ENCODE measurements around the gene AXL.

Gene AXL

DNA sequence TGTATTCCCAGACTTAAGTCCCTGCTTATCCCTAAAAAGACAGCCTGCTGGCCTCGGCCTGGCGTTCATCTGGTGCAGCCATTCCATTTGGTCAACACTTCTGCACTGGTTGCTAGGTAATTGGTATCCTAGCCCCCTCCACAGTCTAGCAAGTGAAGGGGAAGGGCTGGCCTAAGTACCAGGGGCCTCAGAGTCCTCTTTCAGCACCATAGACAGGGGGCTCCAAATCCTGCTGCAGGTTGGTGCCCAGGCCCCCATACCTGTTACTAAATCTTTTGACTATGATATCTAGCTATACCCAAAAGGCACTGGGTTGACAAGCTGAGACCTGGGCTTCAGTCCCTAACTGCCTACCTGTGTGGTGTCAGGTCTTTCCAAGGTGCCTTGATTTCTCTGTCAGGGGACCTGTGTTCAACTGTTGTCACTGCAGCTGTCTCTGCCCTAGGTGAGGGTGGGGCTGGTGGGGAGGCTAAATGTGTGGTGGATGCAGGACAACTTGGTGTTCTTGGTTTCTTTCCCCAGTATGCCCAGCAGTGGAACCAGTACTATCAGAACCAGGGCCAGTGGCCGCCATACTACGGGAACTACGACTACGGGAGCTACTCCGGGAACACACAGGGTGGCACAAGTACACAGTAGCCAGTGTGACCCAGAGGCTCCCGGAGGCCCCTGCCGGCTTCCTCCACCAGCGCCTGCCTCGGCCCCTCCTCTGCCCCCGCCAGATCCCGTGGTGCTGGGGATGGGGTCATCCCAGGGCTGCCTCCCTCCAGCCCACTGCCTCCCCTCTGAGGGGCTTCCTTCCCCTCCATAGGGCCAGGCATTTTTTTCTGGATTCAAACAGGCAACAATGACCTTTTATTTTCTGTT lies 87.1 kb downstream of the AXL start:
- DNase-seq (ENCODE audit: low read depth) = no peak
- no peak overlapping the region for H3K4me3 ChIP-seq (ENCODE audit: low read depth, low read length)
- TF ChIP-seq, protein P1, sequence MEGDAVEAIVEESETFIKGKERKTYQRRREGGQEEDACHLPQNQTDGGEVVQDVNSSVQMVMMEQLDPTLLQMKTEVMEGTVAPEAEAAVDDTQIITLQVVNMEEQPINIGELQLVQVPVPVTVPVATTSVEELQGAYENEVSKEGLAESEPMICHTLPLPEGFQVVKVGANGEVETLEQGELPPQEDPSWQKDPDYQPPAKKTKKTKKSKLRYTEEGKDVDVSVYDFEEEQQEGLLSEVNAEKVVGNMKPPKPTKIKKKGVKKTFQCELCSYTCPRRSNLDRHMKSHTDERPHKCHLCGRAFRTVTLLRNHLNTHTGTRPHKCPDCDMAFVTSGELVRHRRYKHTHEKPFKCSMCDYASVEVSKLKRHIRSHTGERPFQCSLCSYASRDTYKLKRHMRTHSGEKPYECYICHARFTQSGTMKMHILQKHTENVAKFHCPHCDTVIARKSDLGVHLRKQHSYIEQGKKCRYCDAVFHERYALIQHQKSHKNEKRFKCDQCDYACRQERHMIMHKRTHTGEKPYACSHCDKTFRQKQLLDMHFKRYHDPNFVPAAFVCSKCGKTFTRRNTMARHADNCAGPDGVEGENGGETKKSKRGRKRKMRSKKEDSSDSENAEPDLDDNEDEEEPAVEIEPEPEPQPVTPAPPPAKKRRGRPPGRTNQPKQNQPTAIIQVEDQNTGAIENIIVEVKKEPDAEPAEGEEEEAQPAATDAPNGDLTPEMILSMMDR (IDR thresholded peaks at IDR 0.05; ENCODE audit: insufficient read depth, low read depth, low read length, missing control alignments) = no peak

DNA sequence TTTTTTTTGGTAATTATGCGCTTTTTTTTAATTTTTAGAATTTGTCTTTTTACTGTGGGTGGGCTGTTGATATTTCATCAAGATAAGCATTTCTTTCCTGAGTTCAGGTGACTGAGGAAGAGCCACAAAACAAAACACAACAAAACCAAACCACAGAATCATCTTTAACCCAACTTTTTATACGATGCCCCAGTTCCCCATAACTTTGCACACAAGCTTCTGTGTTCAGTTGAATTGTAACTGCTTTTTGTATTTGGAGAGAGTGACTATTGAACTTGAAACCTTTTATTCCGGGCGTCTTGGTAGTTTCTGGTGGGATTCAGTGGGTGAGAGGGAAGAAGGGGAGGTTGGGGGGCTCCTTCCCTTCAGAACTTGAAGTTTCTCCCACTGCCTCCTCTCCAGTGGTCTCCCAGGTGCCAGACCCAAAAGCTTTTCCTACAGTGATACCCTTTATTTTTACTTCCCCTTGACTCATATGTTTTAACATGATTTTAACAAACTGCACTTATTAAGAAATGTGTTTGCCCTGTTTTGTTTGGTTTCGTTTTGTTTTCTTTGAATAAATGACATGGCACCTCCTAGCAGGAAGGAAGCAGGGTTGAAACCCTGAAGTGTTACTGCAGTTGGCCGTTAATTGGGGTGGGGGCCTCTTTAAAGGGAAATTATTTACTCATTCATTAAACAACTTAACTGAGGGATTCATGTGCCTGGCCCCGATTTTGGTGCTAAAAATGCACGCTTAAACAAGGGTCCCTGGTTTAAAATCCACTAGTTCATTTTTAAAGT lies 88.3 kb downstream of the AXL start:
- no peak overlapping the region for H3K4me3 ChIP-seq (ENCODE audit: low read depth, low read length)
- DNase-seq (ENCODE audit: low read depth) = no peak
- TF ChIP-seq, protein P1 (IDR thresholded peaks at IDR 0.05; ENCODE audit: insufficient read depth, low read depth, low read length, missing control alignments) = no peak

DNA sequence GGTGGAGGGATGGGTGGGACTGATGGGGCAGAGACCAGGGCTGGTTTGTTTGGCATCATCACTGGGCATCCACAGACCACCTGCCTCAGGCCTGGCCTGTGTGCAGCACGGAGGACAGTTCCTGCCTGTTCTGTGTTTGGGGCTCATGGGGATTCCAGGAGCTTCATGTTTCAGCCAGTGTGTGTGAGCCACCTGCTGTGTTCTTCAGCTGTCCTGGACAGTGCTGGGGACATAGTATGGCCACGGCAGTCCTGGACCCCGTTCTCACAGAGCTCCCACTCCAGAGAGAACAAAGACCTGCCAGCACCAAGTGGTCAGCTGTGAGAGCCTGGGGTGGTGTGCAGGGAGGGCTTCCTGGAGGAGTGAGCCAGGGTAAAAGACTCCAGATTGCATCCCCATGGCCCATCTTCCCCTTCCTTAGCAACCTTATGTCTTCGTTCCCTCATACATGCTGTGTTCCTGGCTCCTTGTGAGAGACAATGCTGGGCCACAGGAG lies 89.0 kb downstream of the AXL start:
- no peak overlapping the region for H3K4me3 ChIP-seq (ENCODE audit: low read depth, low read length)
- DNase-seq (ENCODE audit: low read depth) = no peak

DNA sequence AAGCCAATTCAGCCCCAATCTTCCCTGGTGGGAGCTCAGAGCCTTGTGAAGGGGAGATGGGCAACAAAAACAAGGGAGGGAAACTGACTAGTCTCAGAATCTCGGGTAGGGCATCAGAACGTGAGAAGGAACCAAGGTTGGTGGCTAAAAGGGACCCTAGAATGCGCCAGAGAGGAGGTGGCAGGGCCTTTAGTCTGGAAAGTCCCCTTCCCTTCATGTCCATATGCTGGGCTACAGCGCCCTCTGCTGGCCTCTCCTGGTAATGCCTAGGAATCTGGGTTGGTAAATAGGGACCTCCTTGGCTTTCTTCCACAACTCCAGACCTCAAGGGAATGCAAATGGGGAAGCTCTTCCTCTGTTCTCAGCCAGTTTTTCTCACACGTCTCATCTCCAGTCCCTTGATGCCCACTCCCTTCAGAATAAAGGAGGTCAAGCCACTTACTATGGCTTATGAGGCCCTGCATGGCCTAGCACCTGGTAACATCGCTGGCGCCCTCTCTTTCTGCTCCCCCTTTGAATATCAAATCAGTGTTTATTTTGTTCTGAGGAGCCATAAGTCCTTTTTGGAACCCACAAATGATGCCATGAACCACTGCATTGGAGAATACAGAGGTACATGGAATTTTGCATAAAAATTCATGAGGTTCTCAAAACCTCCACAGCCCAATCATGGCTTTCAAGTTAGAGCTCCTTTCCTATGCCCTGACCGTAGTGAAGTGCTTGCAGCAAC lies 89.6 kb downstream of the AXL start:
- peak; percentile 92 for DNase-seq (ENCODE audit: low read depth)
- H3K4me3 ChIP-seq (ENCODE audit: low read depth, low read length) = peak overlapping the region; percentile 80
- TF ChIP-seq, protein P1 (IDR thresholded peaks at IDR 0.05; ENCODE audit: insufficient read depth, low read depth, low read length, missing control alignments) = peak; percentile 95

More for the DNA sequence above, 89.0 kb downstream of the AXL start:
- TF ChIP-seq, protein P1 (IDR thresholded peaks at IDR 0.05; ENCODE audit: insufficient read depth, low read depth, low read length, missing control alignments) = no peak

DNA sequence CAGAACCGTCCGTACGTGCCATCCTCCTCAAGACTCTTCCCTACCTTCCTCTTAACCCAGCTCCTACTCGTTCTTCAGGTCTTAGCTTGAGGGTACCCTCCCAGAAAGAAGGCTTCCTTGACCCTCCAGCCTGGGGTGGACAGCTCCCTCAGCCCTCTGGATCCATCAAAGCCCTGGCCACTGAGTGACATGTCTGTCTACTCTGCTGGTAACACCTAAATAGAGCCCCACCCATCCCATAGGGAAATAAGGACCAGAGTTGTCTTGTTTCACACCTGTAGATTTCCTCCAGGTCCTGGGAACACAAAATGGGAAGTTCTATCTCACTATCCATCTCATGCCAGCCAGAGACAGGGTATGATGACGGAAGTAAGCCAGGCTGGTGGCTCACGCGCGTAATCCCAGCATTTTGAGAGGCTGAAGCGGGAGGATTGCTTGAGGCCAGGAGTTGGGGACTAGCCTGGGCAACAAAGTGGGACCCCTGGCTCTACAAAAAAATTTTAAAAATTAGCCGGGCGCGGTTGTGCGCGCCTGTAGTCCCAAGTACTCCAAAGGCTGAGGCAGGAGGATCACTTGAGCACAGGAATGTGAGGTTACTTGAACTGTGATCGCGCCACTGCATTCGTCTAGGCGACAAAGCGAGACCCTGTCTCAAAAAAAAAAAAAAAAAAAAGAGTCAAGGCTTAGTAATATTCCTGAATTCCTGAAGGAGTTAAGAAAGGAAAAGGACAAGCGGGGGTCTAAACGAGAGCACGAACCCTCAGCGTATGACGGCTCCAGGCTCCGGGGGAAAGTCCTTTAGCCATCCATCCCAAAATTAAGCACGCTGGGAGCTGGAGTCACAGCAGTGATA lies 90.4 kb downstream of the AXL start:
- TF ChIP-seq, protein P1 (IDR thresholded peaks at IDR 0.05; ENCODE audit: insufficient read depth, low read depth, low read length, missing control alignments) = no peak
- peak; percentile 43 for DNase-seq (ENCODE audit: low read depth)
- H3K4me3 ChIP-seq (ENCODE audit: low read depth, low read length) = peak overlapping the region; percentile 80
